Measurements from ENCODE around the gene C6orf141. TPM values are rescaled to one million over a fixed set of nuclear protein-coding genes. Genes with fewer than 3 reads are reported as not detected.

The C6orf141 gene
- total RNA-seq, 4 donors from 2014 or later = 0.88 to 18.1 (median 3.5) TPM

GRCh38 chr6:49514571-49515484, 35.6 kb upstream of the C6orf141 start:
- TF ChIP-seq POLR2A (IDR thresholded peaks at IDR 0.05) (no peak), CTCF (IDR thresholded peaks at IDR 0.05) (no peak)

GRCh38 chr6:49515485-49516146, 34.9 kb upstream of the C6orf141 start:
- DNase-seq = no peak
- H3K27me3 ChIP-seq = no peaks in the 10 kb centered on the region
- intact Hi-C loops (cut with DNase I; ENCODE audit: low total_unique reads) = no loop called here
- H3K4me1 ChIP-seq = no peaks in the 10 kb centered on the region
- no peaks in the 10 kb centered on the region for H3K9me3 ChIP-seq
- no peaks in the 10 kb centered on the region for H3K36me3 ChIP-seq
- H3K4me3 ChIP-seq = no peak overlapping the region
- TF ChIP-seq POLR2A (IDR thresholded peaks at IDR 0.05) = no peak
- no peak for TF ChIP-seq CTCF (IDR thresholded peaks at IDR 0.05)
- H3K27ac ChIP-seq = no peak overlapping the region

More at GRCh38 chr6:49514571-49515484, 35.6 kb upstream of the C6orf141 start:
- no peak for DNase-seq
- no peak overlapping the region for H3K4me3 ChIP-seq
- no peaks in the 10 kb centered on the region for H3K27me3 ChIP-seq
- no peaks in the 10 kb centered on the region for H3K4me1 ChIP-seq
- H3K27ac ChIP-seq = no peak overlapping the region
- no peaks in the 10 kb centered on the region for H3K9me3 ChIP-seq
- no peaks in the 10 kb centered on the region for H3K36me3 ChIP-seq
- intact Hi-C loops (cut with DNase I; ENCODE audit: low total_unique reads) = no loop called here

GRCh38 chr6:49516147-49516505, 34.3 kb upstream of the C6orf141 start:
- Histone ChIP-seq H3K27me3 (no peaks in the 10 kb centered on the region), H3K4me1 (no peaks in the 10 kb centered on the region), H3K9me3 (no peaks in the 10 kb centered on the region), H3K27ac (no peak overlapping the region), H3K36me3 (no peaks in the 10 kb centered on the region), H3K4me3 (no peak overlapping the region)
- no peak for TF ChIP-seq CTCF (IDR thresholded peaks at IDR 0.05)
- no peak for TF ChIP-seq POLR2A (IDR thresholded peaks at IDR 0.05)
- DNase-seq = no peak
- intact Hi-C loops (cut with DNase I; ENCODE audit: low total_unique reads) = no loop called here

- Histone ChIP-seq H3K9me3 (no peaks in the 10 kb centered on the region), H3K27me3 (no peaks in the 10 kb centered on the region), H3K4me1 (no peaks in the 10 kb centered on the region), H3K4me3 (no peak overlapping the region), H3K36me3 (no peaks in the 10 kb centered on the region), H3K27ac (no peak overlapping the region)
- TF ChIP-seq POLR2A (IDR thresholded peaks at IDR 0.05) (no peak), CTCF (IDR thresholded peaks at IDR 0.05) (no peak)
- intact Hi-C loops (cut with DNase I; ENCODE audit: low total_unique reads) = no loop called here
- no peak for DNase-seq
These were observed 32.5 kb upstream of the C6orf141 start for GRCh38 chr6:49517919-49518318.

GRCh38 chr6:49519660-49520059, 30.8 kb upstream of the C6orf141 start:
- Histone ChIP-seq H3K4me1 (no peaks in the 10 kb centered on the region), H3K27me3 (no peaks in the 10 kb centered on the region), H3K9me3 (no peaks in the 10 kb centered on the region), H3K36me3 (no peaks in the 10 kb centered on the region), H3K27ac (no peak overlapping the region), H3K4me3 (no peak overlapping the region)
- intact Hi-C loops (cut with DNase I; ENCODE audit: low total_unique reads) = no loop called here
- DNase-seq = no peak
- TF ChIP-seq POLR2A (IDR thresholded peaks at IDR 0.05) (no peak), CTCF (IDR thresholded peaks at IDR 0.05) (no peak)

Measured in uterus (tissue), 4 donors.